Panc1 (cell line): Measurements from ENCODE around the gene SDK1. TPM values are rescaled to one million over a fixed set of nuclear protein-coding genes. Genes with fewer than 3 reads are reported as not detected.

ENCODE experiments used
- ATAC-seq: fragments of 200-7000 bp; cut with Tn5 transposase; 2 replicates; pipeline ENCODE4 v1.9.1; 2020; ENCODE audit warnings: mild to moderate bottlenecking, moderate library complexity
- BruUV-seq: library from RNA; stranded (reverse); fragments of 400-500 nt; replicated peaks from 2 replicates; lab custom pipeline; 2021; lab: Mats Ljungman, UMichigan
- CTCF ChIA-PET: fragments of 300-600 bp; sonication (Branson Sonifier 250); formaldehyde crosslinking; loops from one replicate; lab custom pipeline; 2022; ENCODE audit warnings: antibody characterized with exemption; lab: Charles Lee
- POLR2A ChIA-PET: fragments of 300-600 bp; sonication (Branson Sonifier 250); formaldehyde crosslinking; loops from one replicate; lab custom pipeline; 2022; ENCODE audit warnings: antibody characterized with exemption; lab: Charles Lee
- DNase-seq: peaks from one replicate; pipeline ENCODE4 v3.0.0-alpha.2; 2010; ENCODE audit warnings: low read depth, low spot score
- H3K27ac ChIP-seq: 2 replicates; pipeline ENCODE4 v1.5.1; 2011; ENCODE audit warnings: mild to moderate bottlenecking, low read length, inconsistent platforms
- H3K27me3 ChIP-seq: fragments of 200-500 bp; sonication (Bioruptor generic); 2 replicates; pipeline ENCODE4 v1.6.0; 2014; ENCODE audit warnings: low read length, inconsistent platforms; ENCODE audit not compliant: control insufficient read depth, insufficient read depth
- H3K36me3 ChIP-seq: fragments of 200-500 bp; sonication (Bioruptor generic); 2 replicates; pipeline ENCODE4 v1.5.1; 2014; ENCODE audit warnings: inconsistent platforms, mild to moderate bottlenecking, low read length, moderate library complexity; ENCODE audit not compliant: control insufficient read depth, insufficient read depth
- H3K4me1 ChIP-seq: 2 replicates; pipeline ENCODE4 v1.5.1; 2011; ENCODE audit warnings: inconsistent platforms, mild to moderate bottlenecking, low read length, moderate library complexity; ENCODE audit not compliant: control insufficient read depth, insufficient read depth
- H3K4me3 ChIP-seq, 2 experiments: 2 replicates each; pipeline ENCODE4 v1.5.1; 2011 to 2012; ENCODE audit warnings: low read depth in 2 of 2, low read length in 2 of 2, mild to moderate bottlenecking in 2 of 2, inconsistent platforms in 1 of 2, moderate library complexity in 1 of 2
- H3K9me3 ChIP-seq: fragments of 200-500 bp; sonication (Bioruptor generic); 2 replicates; pipeline ENCODE4 v1.5.1; 2014; ENCODE audit warnings: low read depth, mild to moderate bottlenecking, inconsistent platforms, low read length, moderate library complexity; ENCODE audit not compliant: control insufficient read depth, insufficient read depth
- POLR2AphosphoS5 ChIP-seq: IDR thresholded peaks from 2 replicates; pipeline ENCODE4 v1.6.1; 2012; ENCODE audit warnings: mild to moderate bottlenecking, low read depth, low read length, moderate library complexity
- REST ChIP-seq, 2 experiments: IDR thresholded peaks; 2 replicates each; pipeline ENCODE4 v1.6.1; 2011 to 2012; ENCODE audit warnings: low read depth in 2 of 2, control low read depth in 1 of 2, low read length in 1 of 2, mild to moderate bottlenecking in 1 of 2, moderate library complexity in 1 of 2; ENCODE audit not compliant: insufficient read depth in 1 of 2
- SIN3A ChIP-seq: IDR thresholded peaks from 2 replicates; pipeline ENCODE4 v1.6.1; 2012; ENCODE audit warnings: low read depth, mild to moderate bottlenecking, low read length, moderate library complexity, borderline replicate concordance; ENCODE audit not compliant: insufficient read depth
- TCF7L2 ChIP-seq: IDR thresholded peaks from 2 replicates; pipeline ENCODE4 v1.6.1; 2011; ENCODE audit warnings: mild to moderate bottlenecking, low read depth, low read length, inconsistent platforms
- in situ Hi-C: cut with HindIII; loops from 2 replicates; pipeline ENCODE4 v1.10.0; 2016; ENCODE audit warnings: low sequenced_read_pairs, low pct_unique_long_range_greater_than_20kb
- intact Hi-C: fragments of 100-400 bp; cut with micrococcal nuclease; formaldehyde crosslinking; loops from one replicate; pipeline ENCODE4 v1.10.0; 2022; ENCODE audit not compliant: unreplicated experiment
- total RNA-seq: library from RNA; stranded (reverse); gene quantifications from one replicate; pipeline ENCODE4 v1.2.1, GENCODE V29; 2021; ENCODE audit not compliant: unreplicated experiment
- TF ChIP-seq, protein P1 (sequence below): fragments of 450-650 bp; IDR thresholded peaks from 2 replicates; pipeline ENCODE4 v1.5.1; 2017; ENCODE audit warnings: mild to moderate bottlenecking

Gene SDK1
- total RNA-seq, 1 experiment from 2014 or later: 47.4 TPM

GRCh38 chr7:4269746-4270145 lies 968.7 kb downstream of the SDK1 start:
- Histone ChIP-seq H3K36me3 (no peaks in the 10 kb centered on the region), H3K4me3 (no peak overlapping the region), H3K9me3 (no peaks in the 10 kb centered on the region), H3K4me1 (no peaks in the 10 kb centered on the region), H3K27ac (no peak overlapping the region), H3K27me3 (no peaks in the 10 kb centered on the region)
- ATAC-seq (no peak), DNase-seq (no peak)
- ChIA-PET POLR2A (no interaction called here), CTCF (no interaction called here)
- TF ChIP-seq REST (IDR thresholded peaks at IDR 0.05; ENCODE audit: insufficient read depth in 1 of 2, low read depth in 2 of 2, low read length in 1 of 2): no peak
- no TSS peak for BruUV-seq
- intact Hi-C loops: no loop called here
- in situ Hi-C loops: no loop called here

GRCh38 chr7:4270268-4270667 lies 969.2 kb downstream of the SDK1 start:
- CTCF ChIA-PET: no interaction called here
- no peaks in the 10 kb centered on the region for H3K36me3 ChIP-seq
- in situ Hi-C loops: no loop called here

More at GRCh38 chr7:4270268-4270667, 969.2 kb downstream of the SDK1 start:
- H3K9me3 ChIP-seq: no peaks in the 10 kb centered on the region
- BruUV-seq: no TSS peak
- intact Hi-C loops: no loop called here
- DNase-seq (no peak), ATAC-seq (no peak)
- H3K4me1 ChIP-seq: no peaks in the 10 kb centered on the region
- no peak overlapping the region for H3K4me3 ChIP-seq
- TF ChIP-seq, protein P1, sequence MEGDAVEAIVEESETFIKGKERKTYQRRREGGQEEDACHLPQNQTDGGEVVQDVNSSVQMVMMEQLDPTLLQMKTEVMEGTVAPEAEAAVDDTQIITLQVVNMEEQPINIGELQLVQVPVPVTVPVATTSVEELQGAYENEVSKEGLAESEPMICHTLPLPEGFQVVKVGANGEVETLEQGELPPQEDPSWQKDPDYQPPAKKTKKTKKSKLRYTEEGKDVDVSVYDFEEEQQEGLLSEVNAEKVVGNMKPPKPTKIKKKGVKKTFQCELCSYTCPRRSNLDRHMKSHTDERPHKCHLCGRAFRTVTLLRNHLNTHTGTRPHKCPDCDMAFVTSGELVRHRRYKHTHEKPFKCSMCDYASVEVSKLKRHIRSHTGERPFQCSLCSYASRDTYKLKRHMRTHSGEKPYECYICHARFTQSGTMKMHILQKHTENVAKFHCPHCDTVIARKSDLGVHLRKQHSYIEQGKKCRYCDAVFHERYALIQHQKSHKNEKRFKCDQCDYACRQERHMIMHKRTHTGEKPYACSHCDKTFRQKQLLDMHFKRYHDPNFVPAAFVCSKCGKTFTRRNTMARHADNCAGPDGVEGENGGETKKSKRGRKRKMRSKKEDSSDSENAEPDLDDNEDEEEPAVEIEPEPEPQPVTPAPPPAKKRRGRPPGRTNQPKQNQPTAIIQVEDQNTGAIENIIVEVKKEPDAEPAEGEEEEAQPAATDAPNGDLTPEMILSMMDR: no peak
- TF ChIP-seq REST (IDR thresholded peaks at IDR 0.05; ENCODE audit: insufficient read depth in 1 of 2, low read depth in 2 of 2, low read length in 1 of 2): no peak
- no peak for TF ChIP-seq TCF7L2
- TF ChIP-seq POLR2AphosphoS5: no peak
- no peak for TF ChIP-seq SIN3A
- no peaks in the 10 kb centered on the region for H3K27me3 ChIP-seq
- POLR2A ChIA-PET: no interaction called here
- H3K27ac ChIP-seq: no peak overlapping the region
